ENCODE data around the gene DTNBP1. TPM values are rescaled to one million over a fixed set of nuclear protein-coding genes. Genes with fewer than 3 reads are reported as not detected.
A peak's percentile ranks its signal among the peaks of the same experiment; 100 is the strongest.

Gene DTNBP1
- polyA plus RNA-seq, 12 donors: 13.6 to 21.7 (median 17.4) TPM; not detected in 1

GRCh38 chr6:15503346-15503680 lies 159.5 kb downstream of the DTNBP1 start:
- no peak for DNase-seq

GRCh38 chr6:15502446-15503345 lies 160.1 kb downstream of the DTNBP1 start:
- no peak for DNase-seq

GRCh38 chr6:15501826-15502445 lies 160.9 kb downstream of the DTNBP1 start:
- peak; percentile 44 for DNase-seq

GRCh38 chr6:15500901-15501825 lies 161.7 kb downstream of the DTNBP1 start:
- no peak for DNase-seq

GRCh38 chr6:15500078-15500740 lies 162.6 kb downstream of the DTNBP1 start:
- DNase-seq: no peak

- DNase-seq: no peak
Measured at GRCh38 chr6:15499591-15499990, 163.2 kb downstream of the DTNBP1 start.

GRCh38 chr6:15499125-15499524 lies 163.7 kb downstream of the DTNBP1 start:
- no peak for DNase-seq

- DNase-seq: no peak
Measured at GRCh38 chr6:15498640-15499039, 164.2 kb downstream of the DTNBP1 start.

GRCh38 chr6:15496345-15497131 lies 166.3 kb downstream of the DTNBP1 start:
- DNase-seq: no peak

GRCh38 chr6:15495375-15495901 lies 167.4 kb downstream of the DTNBP1 start:
- DNase-seq: no peak

GRCh38 chr6:15493437-15494168 lies 169.2 kb downstream of the DTNBP1 start:
- no peak for DNase-seq

- DNase-seq: no peak
Measured at GRCh38 chr6:15491986-15492269, 170.9 kb downstream of the DTNBP1 start.

GRCh38 chr6:15491255-15491985 lies 171.4 kb downstream of the DTNBP1 start:
- peak; percentile 78 for DNase-seq

- no peak for DNase-seq
Measured at GRCh38 chr6:15490242-15491100, 172.4 kb downstream of the DTNBP1 start.

GRCh38 chr6:15489261-15489962 lies 173.4 kb downstream of the DTNBP1 start:
- no peak for DNase-seq

- DNase-seq: no peak
Measured at GRCh38 chr6:15487262-15487661, 175.6 kb downstream of the DTNBP1 start.

GRCh38 chr6:15485936-15486335 lies 176.9 kb downstream of the DTNBP1 start:
- DNase-seq: no peak

GRCh38 chr6:15484821-15485220 lies 178.0 kb downstream of the DTNBP1 start:
- DNase-seq: no peak

Measured in muscle of arm (tissue), 12 donors.